HK-2 (cell line): ENCODE results near the gene GZMB.
"Not testable (repeated sequence)": the region's sequence is repeated elsewhere in the genome, so short reads cannot be mapped to it uniquely, and the experiment has no call there.

Experiments
- DNase-seq: peaks from one replicate; pipeline ENCODE4 v3.0.0-alpha.2; 2018; ENCODE audit not compliant: unreplicated experiment

GZMB gene

DNA sequence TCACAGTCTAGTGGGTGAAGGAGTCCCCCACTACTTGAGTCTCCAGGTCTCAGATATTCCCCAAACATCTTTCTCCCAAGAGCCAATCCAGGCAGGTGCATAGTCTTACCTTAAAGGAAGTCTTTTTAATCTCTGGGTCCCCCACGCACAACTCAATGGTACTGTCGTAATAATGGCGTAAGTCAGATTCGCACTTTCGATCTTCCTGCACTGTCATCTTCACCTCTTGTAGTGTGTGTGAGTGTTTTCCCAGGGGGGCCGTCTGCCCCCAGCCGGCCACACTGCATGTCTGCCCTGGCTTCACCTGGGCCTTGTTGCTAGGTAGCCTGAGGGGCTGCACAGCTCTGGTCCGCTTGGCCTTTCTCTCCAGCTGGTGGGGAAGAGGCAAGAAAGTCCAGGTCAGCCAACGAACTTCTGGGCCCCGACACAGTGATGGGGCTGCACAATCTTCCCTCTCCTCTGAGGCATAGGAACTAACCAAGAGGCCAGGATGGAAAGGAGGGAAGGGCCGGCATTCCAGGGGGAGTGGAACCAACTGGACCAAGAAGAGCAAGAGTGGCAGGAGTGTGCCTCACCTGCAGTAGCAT, 2.1 kb downstream of the GZMB start:
- DNase-seq, result no peak

GRCh38 chr14:24630872-24631477, 3.0 kb downstream of the GZMB start:
- DNase-seq, result no peak

GRCh38 chr14:24630087-24630871, 3.7 kb downstream of the GZMB start:
- no peak for DNase-seq

DNA sequence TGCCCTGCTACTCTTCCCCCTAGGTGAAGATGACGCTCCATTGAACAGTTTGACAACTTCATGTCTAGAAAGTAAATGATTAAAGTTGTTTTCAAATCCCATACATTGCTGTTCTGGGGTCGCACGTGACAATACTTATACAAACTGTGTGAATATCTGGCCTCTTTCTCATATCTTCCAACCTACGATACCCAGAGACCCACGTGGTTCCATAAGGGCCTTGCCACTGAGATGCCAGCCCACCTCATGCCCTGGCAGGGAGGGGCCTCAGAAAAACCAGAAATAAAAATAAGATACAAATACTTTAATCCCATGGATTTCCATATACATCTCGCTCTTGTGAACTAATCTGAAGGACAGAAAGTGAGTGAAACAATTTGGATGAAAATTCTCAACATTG, 4.5 kb downstream of the GZMB start:
- no peak for DNase-seq

DNA sequence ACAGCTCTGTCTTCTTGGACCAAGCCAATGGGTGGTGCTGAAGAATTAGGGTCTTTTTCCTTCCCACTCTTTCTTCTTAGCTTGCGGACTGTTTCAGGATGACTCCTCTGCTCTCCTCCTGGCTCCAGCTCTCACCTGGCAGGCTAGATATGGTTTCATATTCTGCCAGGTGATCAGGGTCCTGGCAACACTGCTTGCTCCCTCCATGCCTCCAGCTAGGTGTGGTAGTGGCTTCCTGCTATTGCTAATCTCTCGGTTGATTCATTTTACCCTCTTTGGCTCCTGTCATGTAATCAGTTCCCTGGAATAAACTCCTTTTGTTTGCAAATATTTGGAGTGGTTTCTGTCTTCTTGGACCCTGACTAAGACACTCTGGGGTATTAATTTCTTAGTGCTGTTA, 20.2 kb downstream of the GZMB start:
- DNase-seq, result no peak

DNA sequence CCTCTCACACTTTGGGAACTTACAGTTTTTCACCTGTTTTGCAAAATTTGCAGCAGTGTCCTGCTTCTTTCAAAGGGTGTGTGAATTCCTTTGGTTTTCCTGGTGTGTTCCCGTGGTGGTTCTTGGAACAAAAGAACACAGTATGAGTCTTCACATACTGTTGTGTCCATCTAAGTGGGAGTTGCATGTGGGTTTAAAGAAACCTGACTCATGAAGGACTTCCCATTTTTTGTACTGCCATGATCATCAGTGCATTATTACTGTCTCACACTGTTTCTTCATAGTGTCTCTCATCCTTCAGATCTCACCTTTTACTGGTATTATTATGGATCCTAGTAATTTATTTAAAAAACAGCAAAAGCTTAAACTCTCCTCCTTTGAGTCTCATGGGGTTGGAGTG, 20.7 kb downstream of the GZMB start:
- no peak for DNase-seq

- no peak for DNase-seq
Observed at GRCh38 chr14:24612196-24612595, 21.8 kb downstream of the GZMB start.

- no peak for DNase-seq
Observed at GRCh38 chr14:24609655-24610344, 24.2 kb downstream of the GZMB start, which contains the start of gene GZMH. Gene GZMH, minus strand, starts transcription at chr14:24609685. Its CDS starts 72 bp downstream, at chr14:24609613.

DNA sequence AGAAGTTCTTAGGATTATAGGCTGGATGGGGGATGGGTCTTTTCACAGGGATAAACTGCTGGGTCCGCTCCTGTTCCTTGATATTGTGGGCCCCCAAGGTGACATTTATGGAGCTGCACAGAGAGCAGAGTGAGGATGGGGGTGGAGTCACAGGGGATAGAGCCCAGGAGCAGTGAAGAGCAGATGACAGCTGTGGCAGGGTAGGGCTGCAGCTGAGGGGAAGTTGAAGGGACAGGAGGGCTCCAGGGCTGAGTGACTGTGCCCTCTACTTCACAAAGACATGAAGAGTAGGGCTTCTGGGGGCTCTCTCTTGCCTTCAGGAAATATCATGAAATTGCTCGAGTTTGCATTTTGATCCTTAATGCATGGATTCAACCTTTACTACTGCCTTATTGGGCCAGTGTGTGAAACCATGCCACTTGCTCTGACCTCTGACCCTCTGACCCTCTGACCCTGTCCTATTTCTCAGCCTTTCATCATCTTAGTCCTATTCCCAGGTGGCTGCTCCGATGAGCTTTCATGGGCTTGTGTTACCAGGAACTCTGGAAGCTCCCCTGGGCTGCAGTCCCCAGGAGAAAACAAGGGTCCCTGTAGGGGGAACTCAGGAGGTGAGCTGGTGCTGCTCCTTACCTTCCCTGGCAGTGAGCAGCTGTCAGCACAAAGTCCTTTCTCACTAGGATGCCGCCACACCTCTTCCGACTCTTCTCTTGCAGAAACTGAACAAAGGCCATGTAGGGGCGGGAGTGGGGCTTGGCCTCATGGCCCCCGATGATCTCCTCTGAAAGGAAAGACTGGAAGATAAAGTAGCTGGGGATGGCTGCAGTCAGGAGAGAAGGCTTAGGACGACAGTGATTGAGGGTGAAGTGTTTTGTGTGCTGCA, 26.1 kb downstream of the GZMB start:
- DNase-seq, result no peak

GRCh38 chr14:24607081-24607480, 26.9 kb downstream of the GZMB start:
- no peak for DNase-seq

DNA sequence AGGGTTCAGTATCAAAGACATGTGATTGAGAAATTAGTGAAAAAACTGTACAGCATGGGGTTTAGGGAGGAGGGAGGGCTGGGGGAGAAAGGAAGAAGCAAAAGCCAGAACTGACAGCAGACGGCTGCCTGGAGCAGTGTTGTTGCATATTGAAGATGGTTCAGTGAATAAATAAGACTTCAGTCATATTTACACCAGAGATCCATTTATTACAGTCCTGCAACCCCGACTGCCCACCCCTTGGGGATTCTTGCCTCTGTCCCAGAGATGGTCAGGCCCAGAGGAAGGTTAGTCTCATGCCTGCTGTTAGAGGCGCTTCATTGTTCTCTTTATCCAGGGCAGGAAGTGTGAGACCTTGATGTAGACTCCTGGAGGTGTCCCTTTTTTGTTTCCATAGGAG, 27.7 kb downstream of the GZMB start:
- no peak for DNase-seq

- DNase-seq, result peak; percentile 31
Observed at GRCh38 chr14:24605435-24606190, 28.4 kb downstream of the GZMB start.

GRCh38 chr14:24597403-24597802, 36.6 kb downstream of the GZMB start:
- DNase-seq, result no peak

DNA sequence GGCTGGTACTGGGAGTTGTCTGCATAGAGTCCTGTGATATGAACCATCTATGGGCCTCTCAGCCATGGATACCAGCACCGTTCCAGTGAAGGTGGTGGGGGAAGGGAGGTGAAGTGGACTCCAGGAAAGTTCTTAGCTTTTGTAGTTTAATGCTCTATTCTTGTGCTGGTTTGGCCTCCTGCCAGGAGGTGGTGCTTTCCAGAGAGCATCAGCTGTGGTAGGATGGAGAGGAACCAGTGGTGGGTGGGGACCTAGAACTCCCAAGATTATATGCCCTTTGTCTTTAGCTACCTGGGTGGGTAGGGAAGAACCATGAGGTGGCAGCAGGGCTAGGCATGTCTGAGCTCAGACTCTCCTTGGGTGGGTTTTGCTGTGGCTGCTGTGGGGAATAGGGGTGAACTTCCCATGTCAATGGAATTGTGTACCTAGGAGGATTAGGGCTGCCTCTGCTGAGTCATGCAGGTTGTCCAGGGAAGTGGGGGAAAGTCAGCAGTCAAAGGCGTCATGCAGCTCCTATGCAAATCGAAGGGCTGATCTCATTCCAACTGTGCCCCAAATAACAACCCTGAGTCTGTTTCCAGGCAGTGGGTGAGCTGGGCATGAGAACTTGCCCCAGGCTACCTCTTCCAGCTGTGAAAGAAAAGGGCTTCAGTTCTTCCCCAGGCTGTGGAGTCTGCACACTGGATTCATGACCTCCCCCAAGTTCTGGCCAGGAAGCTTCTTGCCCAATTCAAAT, 38.7 kb downstream of the GZMB start:
- DNase-seq, result no peak

DNA sequence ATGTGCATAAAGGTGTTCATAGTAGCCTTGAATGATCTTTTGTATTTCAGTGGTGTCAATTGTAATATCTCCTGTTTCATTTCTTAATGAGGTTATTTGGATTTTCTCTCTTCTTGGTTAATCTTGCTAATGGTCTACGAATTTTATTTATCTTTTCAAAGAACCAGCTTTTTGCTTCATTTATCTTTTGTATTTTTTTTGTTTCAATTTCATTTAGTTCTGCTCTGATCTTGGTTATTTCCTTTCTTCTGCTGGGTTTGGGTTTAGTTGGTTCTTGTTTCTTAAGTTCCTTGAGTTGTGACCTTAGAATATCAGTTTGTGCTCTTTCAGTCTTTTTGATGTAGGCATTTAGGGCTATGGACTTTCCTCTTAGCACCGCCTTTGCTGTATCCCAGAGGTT, 43.0 kb downstream of the GZMB start:
- DNase-seq, result not testable (repeated sequence)

DNA sequence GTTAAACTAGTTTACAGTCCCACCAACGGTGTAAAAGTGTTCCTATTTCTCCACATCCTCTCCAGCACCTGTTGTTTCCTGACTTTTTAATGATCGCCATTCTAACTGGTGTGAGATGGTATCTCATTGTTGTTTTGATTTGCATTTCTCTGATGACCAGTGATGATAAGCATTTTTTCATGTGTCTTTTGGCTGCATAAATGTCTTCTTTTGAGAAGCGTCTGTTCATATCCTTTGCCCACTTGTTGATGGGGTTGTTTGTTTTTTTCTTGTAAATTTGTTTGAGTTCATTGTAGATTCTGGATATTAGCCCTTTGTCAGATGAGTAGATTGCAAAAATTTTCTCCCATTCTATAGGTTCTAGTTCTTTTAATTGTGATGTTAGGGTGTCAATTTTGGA, 49.6 kb downstream of the GZMB start:
- not testable (repeated sequence) for DNase-seq
